Ovary (tissue), 9 donors: Measurements from ENCODE around the gene DOCK2. TPM values are rescaled to one million over a fixed set of nuclear protein-coding genes. Genes with fewer than 3 reads are reported as not detected.

Experiments
- DNase-seq, 5 donors: peaks; one replicate each; pipeline ENCODE4 v3.0.0-alpha.2; 2019 to 2020
- H3K27ac ChIP-seq, 2 donors: fragments of 200-600 bp; one replicate each; pipeline versions ENCODE4 v1.5.1 to v1.8.0; 2019 to 2022
- H3K27me3 ChIP-seq: fragments of 200-600 bp; one replicate; pipeline ENCODE4 v1.8.0; 2022
- H3K36me3 ChIP-seq: fragments of 200-600 bp; sonication (generic); one replicate; pipeline ENCODE4 v1.5.1; 2019
- H3K4me1 ChIP-seq: one replicate; pipeline ENCODE4 v1.8.1; 2013; ENCODE audit warnings: mild to moderate bottlenecking, moderate library complexity; ENCODE audit not compliant: insufficient read depth
- H3K4me3 ChIP-seq: fragments of 200-600 bp; sonication (generic); one replicate; pipeline ENCODE4 v1.5.1; 2017
- H3K9me3 ChIP-seq, 2 donors: fragments of 200-600 bp in 1 of 2; sonication (generic) in 1 of 2; one replicate each; pipeline versions ENCODE4 v1.5.1 to v1.8.1; 2013 to 2019; ENCODE audit warnings: mild to moderate bottlenecking in 1 of 2, moderate library complexity in 1 of 2
- CTCF ChIP-seq, 3 donors: fragments of 450-650 bp in 2 of 3; fragments of 200-600 bp in 1 of 3; IDR thresholded peaks; one replicate each; pipeline versions ENCODE4 v1.5.1 to v1.8.0; 2016 to 2022; ENCODE audit warnings: antibody characterized with exemption in 3 of 3, mild to moderate bottlenecking in 1 of 3
- EP300 ChIP-seq: sonication (generic); formaldehyde crosslinking; IDR thresholded peaks from one replicate; pipeline ENCODE4 v1.6.1; 2017; ENCODE audit warnings: antibody characterized with exemption
- POLR2A ChIP-seq: fragments of 450-650 bp; IDR thresholded peaks from one replicate; pipeline ENCODE4 v1.6.1; 2017; ENCODE audit warnings: antibody characterized with exemption, mild to moderate bottlenecking, moderate library complexity
- WGBS, 3 donors: extraction: QIAGEN DNeasy Blood & Tissue Kit in 1 of 3; methylation state at CpG; one replicate each; pipeline versions ENCODE4 v1.1.5 to v1.1.7; 2013 to 2017; 5-methylcytosine and 5-hydroxymethylcytosine counted together
- intact Hi-C, 4 donors: fragments of 100-400 bp; cut with DNase I; formaldehyde crosslinking; loops; one replicate each; pipeline versions ENCODE4 v1.11.0 to v1.15.1; 2022 to 2023
- polyA plus RNA-seq, 2 donors: library from polyadenylated mRNA; stranded (reverse); fragments of 200-250 nt in 1 of 2; fragments of 350-450 nt in 1 of 2; fragmentation: Illumina TruSeq in 1 of 2; extraction: RNeasy Lipid Tissue Mini Kit (QIAGEN cat#74804) in 1 of 2; gene quantifications; one replicate each; pipeline ENCODE4 v1.2.3, GENCODE V29; 2013 to 2014
- total RNA-seq, 7 donors: library from RNA; depleted of rRNA in 2 of 7; stranded (reverse); fragments of >200 nt in 2 of 7; fragmentation: NEBNext Ultra II Directional in 3 of 7; extraction: Animal tissue kit (Norgen Biotek cat#: 25700) in 3 of 7; gene quantifications; one replicate each; pipeline versions ENCODE4 v1.1.0 to v1.2.4, GENCODE V29; 2016 to 2023
- donor health status: DM: no; HTN: no; CAD: no; lungs with moderate emphysema.
- donor health status: DM: no; HTN: no; CAD: no.
- donor health status: Bipolar disorder and iron deficiency.
- donor health status: DM: yes; HTN: yes; CAD: no.
- donor health status: DM: no; HTN: no; CAD: no.
- donor health status: DM: yes; HTN: yes; CAD: no.

Gene DOCK2
- total and polyA plus RNA-seq, 9 donors = 1.3 to 10.2 (median 5.4) TPM

GRCh38 chr5:169921384-169921783, 284.3 kb downstream of the DOCK2 start:
- DNase-seq = no peak
- intact Hi-C loops = no loop called here
- TF ChIP-seq POLR2A (no peak), EP300 (no peak), CTCF (IDR thresholded peaks at IDR 0.05) (no peak)
- Histone ChIP-seq H3K4me1 (no peaks in the 10 kb centered on the region), H3K36me3 (no peaks in the 10 kb centered on the region), H3K27me3 (no peaks in the 10 kb centered on the region), H3K27ac (no peak overlapping the region), H3K4me3 (no peak overlapping the region), H3K9me3 (no peaks in the 10 kb centered on the region)
- 5 to 9% (median 5%) methylated on average over 3 of the region's 3 CpGs for WGBS, 3 donors

GRCh38 chr5:169921949-169922348, 284.9 kb downstream of the DOCK2 start:
- 55 to 80% (median 65%) methylated on average over 1 of the region's 1 CpG for WGBS, 3 donors
- Histone ChIP-seq H3K9me3 (no peaks in the 10 kb centered on the region), H3K4me1 (no peaks in the 10 kb centered on the region), H3K27me3 (no peaks in the 10 kb centered on the region), H3K27ac (no peak overlapping the region), H3K36me3 (no peaks in the 10 kb centered on the region), H3K4me3 (no peak overlapping the region)
- DNase-seq = no peak
- no peak for TF ChIP-seq POLR2A
- no peak for TF ChIP-seq EP300
- TF ChIP-seq CTCF (IDR thresholded peaks at IDR 0.05) = no peak
- intact Hi-C loops = no loop called here

DNA sequence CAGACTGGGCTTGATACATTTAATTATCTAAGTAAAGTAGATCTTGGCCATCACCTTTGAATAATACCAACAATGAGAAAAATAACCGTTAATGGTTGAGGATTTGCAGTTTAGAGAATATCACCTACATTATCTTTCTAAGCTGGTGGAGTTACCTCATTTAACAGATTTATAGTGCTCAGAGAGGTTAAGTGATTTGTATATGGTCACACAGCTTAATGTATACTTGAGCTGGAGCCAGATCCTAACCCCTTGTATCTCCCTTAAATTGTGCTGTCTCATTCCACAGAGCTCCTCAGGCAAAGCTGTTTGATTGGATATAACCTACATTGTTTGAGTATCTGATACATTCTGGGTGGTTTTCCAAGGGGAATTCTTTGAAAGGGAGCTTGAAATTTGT, 285.4 kb downstream of the DOCK2 start:
- no peaks in the 10 kb centered on the region for H3K27me3 ChIP-seq
- H3K36me3 ChIP-seq = no peaks in the 10 kb centered on the region
- H3K4me1 ChIP-seq = no peaks in the 10 kb centered on the region
- H3K4me3 ChIP-seq = no peak overlapping the region
- no peak for TF ChIP-seq CTCF (IDR thresholded peaks at IDR 0.05)
- no peak for TF ChIP-seq EP300
- TF ChIP-seq POLR2A = no peak
- WGBS, 3 donors = 89 to 97% (median 90%) methylated on average over 1 of the region's 1 CpG
- no peak for DNase-seq
- intact Hi-C loops = no loop called here
- H3K9me3 ChIP-seq = no peaks in the 10 kb centered on the region
- no peak overlapping the region for H3K27ac ChIP-seq

DNA sequence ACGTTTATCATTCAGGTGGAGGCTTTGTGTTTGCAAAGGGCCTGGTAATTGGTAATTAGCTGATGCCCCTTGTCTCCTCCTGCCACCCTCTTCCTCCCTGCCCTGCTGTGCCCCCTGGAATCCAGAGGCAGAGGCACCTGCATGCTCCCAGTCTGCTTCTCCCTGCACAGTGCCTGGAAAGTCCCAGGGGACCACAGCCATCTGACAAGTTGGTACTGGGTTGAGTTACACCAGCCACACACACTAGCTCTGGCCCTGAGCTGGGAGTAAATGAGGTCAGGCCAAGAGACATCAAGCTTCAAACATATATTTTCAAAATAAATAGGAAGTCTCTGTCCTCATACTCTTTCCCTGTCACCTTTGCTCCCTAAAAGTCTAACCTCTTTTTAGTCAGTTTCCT, 286.9 kb downstream of the DOCK2 start:
- DNase-seq = no peak
- H3K36me3 ChIP-seq = no peaks in the 10 kb centered on the region
- H3K4me1 ChIP-seq = no peaks in the 10 kb centered on the region
- no peaks in the 10 kb centered on the region for H3K27me3 ChIP-seq
- no peak overlapping the region for H3K27ac ChIP-seq
- H3K4me3 ChIP-seq = no peak overlapping the region
- WGBS, 3 donors = 56 to 77% (median 63%) methylated on average over 1 of the region's 1 CpG
- H3K9me3 ChIP-seq = no peaks in the 10 kb centered on the region
- TF ChIP-seq EP300 = no peak
- no peak for TF ChIP-seq POLR2A
- TF ChIP-seq CTCF (IDR thresholded peaks at IDR 0.05) = no peak
- intact Hi-C loops = no loop called here

DNA sequence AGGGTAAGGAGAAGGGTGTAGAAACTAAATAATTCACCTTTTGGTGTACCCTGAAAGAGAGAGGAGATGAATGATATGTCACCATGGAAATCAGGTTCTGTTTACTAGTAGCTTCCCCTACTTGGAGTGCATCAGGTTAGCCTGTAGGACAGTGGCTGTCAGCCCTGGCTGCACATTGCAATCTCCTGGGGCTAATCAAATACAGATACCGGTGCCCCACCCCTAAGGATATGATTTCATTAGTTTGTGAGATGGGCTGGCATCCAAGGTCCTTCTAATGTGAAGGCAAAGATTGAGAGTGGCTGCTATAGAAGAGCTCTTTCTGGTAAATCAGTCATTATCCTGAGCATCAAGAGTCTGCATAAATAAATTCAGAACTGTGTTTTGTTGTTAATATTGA, 296.1 kb downstream of the DOCK2 start:
- no peaks in the 10 kb centered on the region for H3K36me3 ChIP-seq
- TF ChIP-seq CTCF (IDR thresholded peaks at IDR 0.05) (no peak), POLR2A (no peak), EP300 (no peak)
- H3K9me3 ChIP-seq = no peaks in the 10 kb centered on the region
- no peak overlapping the region for H3K27ac ChIP-seq
- no peaks in the 10 kb centered on the region for H3K4me1 ChIP-seq
- no peak for DNase-seq
- no peaks in the 10 kb centered on the region for H3K27me3 ChIP-seq
- H3K4me3 ChIP-seq = no peak overlapping the region
- intact Hi-C loops = no loop called here
- 54 to 82% (median 75%) methylated on average over 1 of the region's 1 CpG for WGBS, 3 donors
